Measurements from ENCODE around the gene DGKD.
"Not testable (repeated sequence)": the region's sequence is repeated elsewhere in the genome, so short reads cannot be mapped to it uniquely, and the experiment has no call there.

DGKD gene

DNA sequence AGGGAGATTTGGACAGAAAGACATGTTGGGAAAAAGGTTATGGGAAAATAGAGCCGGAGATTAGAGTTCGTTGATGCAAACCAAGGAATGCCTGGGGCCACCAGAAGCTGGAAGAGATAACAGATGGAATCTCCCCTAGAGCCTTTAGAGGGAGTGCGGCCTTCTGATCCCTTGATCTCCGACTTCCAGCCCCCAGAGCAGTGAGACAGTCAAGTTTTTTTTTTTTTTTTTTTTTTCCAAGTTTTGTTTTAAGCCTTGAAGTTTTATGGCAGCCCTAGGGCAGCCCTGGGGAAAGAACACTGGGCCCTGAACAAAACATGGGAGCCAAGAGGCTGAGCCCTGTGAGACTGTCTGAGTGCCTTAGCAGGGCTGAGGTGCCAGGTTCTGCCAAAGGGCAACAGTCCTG lies 6.5 kb downstream of the DGKD start:
- no peak for DNase-seq (ENCODE audit: low read depth, low spot score)

DNA sequence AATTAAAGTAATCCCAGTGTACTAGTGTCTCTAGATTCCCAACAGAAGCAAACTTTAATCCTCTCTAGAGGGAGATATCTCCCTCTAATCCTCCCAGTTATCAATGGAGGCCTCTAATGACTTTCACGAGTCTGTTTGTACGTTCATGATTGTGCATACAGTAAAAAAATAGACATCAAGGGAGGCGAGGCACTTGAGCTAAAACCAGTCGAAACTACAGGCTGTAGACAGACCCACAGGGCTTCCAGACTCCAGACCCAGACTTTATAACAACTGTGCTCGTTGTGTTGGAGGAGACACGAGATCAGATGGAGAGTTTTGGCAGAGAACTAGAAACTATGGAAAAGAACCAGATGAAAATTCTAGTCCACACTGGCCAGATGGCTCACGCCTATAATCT lies 7.0 kb downstream of the DGKD start:
- no peak for DNase-seq (ENCODE audit: low read depth, low spot score)

DNA sequence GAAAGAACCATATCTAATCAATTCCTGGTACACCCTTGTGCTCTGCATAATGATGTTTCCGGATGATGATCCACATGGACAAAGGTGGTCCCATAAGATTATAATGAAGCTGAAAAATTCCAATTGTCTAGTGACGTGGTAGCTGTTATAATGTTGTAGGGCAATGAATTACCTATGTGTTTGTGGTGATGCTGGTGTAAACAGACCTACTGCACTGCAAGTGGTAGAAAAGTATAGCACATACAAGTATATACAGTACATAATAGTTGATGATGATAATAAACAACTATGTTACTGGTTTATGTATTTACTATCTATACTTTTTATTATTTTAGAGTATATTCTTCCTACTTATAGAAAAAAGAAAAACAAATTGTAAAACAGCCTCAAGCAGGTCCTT lies 8.4 kb downstream of the DGKD start:
- DNase-seq (ENCODE audit: low read depth, low spot score) = no peak

DNA sequence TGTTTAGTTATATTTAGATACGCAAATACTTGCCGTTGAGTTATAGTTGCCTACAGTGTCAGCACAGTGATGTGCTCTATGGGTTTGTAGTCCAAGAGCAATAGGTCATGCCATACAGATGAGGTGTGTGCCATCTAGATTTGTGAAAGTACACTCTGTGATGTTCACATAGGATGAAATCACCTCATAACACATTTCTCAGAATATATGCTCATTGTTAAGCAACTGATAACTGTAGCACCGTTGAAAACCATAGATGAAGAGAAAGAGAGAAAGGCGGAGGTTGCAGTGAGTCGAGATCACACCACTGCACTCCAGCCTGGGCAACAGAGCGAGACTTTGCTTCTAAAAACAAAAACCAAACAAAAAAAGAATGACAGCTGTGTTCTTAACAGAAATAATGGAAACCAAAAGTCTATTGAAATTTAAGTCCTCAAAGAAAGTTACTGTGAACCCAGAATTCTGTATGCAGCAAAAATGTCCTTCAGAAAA lies 9.5 kb downstream of the DGKD start:
- no peak for DNase-seq (ENCODE audit: low read depth, low spot score)

DNA sequence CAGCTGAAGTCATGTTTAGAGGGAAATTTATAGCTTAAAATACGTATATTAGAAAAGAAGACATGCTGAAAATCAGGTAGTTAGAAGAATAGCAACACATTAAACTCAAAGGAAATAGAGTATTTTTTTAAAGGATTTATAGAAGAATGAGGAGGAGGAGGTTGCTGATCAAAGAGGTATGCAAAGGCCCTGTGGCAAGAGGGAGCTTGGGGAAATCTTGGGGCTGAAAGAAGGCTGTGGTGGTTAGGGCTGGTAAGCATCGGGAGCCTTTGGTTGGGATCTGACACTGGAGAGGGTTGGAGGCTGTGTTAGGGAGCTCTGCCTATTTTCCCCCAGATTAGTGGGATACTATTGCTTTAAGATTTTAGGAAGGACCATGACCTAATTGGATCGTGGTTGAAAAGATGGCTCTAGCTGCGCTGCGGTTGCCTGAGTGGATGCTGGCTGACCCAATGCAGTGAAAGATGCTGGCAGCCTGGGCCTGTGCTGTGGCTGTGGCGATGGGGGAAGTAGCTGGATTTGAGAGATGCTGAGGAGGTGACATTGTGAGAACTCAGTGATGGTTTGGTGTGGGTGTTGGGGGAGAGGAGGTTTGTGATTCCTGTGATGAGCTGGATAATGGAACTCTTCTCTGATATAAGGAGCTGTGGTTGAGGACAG lies 11.7 kb downstream of the DGKD start:
- no peak for DNase-seq (ENCODE audit: low read depth, low spot score)

DNA sequence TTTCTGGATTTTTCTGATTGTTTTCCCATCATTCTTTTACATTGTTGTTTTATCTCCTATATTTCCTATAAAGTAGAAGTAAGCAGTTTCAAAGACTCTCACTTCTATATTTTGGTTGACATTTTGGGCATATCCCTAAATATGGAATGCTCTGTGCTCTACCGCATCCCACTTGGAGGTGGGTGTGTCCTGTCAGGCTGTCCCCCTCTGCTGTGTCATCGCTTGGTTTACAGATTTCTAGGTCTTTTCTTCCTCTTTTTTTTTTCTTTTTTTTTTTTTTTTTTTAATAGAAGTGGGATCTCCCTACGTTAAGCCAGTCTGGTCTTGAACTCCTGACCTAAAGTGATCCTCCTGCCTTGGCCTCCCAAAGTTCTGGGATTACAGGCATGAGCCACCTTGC lies 13.3 kb downstream of the DGKD start:
- DNase-seq (ENCODE audit: low read depth, low spot score) = no peak

DNA sequence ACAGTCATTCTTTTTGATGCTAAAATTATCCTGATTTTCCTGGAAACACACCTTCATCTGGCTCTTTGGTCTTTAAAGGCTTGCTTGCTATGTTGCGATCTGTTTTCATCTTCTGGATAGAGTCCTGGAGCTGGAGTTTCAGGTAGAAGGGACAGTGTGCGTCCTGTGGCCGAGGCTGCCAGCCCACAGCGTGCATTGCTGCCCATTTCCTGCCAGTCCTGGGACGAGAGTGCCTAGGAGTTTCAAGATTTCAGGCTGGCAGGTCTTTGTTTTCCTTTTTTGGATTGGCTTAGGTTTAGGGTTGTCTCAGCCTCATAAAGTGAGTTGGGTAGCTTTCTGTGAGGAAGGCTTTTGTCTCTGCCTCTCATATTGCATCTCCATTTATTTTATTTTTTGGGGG lies 14.5 kb downstream of the DGKD start:
- DNase-seq (ENCODE audit: low read depth, low spot score) = no peak

DNA sequence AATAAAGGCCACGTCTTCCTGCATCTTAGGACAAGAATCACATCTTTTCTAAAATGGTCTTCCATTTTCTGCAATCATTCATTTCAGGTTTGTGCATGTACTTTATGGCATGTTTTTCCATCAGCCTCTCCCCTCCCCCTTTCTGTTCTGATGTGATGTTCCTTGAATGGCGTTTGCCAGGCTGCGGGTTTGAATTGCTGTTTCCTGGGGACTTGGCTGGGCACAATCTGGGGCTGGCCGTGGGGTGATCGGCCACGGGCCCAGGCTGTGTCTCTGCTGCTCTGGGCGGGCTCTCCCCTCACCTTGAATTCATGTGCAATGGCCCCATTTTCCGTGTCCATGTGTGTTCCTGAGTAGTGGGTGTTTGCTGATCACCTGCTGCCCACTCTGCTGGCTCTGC lies 15.2 kb downstream of the DGKD start:
- DNase-seq (ENCODE audit: low read depth, low spot score) = no peak

DNA sequence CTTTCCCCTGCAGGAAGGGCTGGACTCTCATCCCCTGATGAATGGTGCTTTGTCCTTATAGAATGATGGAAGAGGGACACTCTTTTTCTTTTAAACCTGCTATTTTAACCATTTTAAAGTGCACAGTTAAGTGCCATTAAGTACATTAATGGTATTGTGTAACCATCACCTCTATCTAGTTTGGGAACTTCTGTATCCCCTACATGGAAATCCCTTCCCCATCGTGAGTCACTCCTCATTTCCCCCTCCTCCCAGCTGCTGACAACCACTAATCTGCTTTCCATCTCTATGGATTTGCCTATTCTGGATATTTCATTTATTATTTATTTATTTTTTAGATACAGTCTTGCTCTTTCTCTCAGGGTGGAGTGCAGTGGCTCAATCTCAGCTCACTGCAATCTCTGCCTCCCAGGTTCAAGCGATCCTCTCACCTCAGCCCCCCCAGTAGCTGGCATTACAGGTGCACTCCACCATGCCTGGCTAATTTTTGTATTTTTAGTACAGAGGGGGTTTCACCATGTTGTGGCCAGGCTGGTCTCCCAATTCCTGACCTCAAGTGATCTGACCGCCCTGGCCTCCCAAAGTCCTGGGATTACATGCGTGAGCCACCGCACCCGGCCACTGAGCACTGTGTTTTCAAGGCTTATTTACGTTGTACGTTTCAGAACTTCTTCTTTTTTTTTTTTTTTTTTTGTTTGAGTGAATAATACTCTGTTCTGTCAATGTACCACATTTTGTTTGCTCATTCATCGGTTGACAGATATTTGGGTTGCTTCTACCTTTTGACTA lies 15.8 kb downstream of the DGKD start:
- no peak for DNase-seq (ENCODE audit: low read depth, low spot score)

DNA sequence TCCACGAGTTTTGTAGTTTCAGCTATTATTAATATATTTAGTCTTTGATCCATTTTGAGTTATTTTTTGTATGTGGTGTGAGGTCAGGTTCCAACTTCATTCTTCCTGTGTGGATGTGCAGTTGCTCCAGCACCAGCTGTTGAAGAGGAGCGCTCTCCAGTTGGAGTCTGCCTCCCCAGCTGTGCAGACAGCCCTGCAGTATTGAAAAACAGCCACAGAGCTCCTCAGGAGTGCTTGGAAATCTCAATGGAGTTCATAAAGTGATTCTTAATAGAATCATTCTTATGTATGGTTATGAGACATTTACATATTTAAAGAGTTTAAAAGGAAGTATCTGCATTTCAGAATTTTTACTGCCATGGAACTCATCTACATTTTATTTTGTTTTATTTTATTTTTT lies 17.3 kb downstream of the DGKD start:
- no peak for DNase-seq (ENCODE audit: low read depth, low spot score)

DNA sequence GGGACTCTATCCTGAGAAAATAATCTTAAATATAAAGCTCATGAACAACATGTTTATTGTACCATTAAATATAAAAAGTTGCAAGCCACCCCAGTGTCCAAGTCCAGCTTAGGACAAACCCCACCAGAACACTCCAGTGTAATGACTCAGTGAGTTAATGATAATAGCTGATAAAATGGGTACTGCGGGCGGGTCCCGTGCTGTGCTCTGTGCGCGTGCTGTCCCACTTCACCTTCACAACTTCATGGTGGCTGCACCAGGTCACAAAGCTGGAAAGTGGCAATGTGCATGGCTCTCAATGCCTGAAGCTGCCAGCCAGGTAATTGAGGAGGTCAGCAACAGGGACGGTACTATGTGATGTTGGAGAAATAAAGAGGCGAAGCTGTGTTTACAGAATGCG lies 18.6 kb downstream of the DGKD start:
- no peak for DNase-seq (ENCODE audit: low read depth, low spot score)

DNA sequence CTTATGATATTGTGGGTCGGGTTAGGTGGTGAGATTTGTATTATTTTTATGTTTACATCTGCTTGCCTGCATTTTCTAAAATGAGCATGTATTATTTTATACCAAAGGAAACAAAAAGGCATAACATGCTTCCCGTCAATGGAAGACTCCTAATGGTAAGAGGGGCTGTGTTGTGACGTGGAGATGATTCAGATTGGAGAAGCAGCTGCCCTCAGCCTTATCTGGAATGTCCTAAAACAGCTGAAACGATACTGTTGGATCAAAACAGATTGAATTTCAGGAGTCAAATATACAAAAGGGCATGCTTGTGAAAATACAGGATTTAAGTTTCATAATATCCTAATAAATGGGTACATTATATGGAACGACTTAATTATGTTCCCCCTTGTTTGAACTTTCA lies 19.0 kb downstream of the DGKD start:
- DNase-seq (ENCODE audit: low read depth, low spot score) = no peak

DNA sequence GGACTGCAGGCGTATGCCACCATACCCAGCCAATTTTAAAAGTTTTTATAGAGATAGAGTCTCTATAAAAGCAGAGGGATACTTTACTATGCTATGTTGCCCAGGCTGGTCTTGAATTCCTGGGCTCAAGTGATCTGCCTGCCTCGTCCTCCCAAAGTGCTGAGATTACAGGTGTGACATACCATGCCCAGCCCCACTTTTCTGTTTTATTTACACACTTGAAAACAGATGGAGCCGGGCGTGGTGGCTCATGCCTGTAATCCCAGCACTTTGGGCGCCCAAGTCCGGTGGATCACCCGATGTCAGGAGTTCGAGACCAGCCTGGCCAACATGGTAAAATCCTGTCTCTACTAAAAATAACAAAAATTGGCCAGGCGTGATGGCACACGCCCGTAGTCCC lies 20.5 kb downstream of the DGKD start:
- DNase-seq (ENCODE audit: low read depth, low spot score) = not testable (repeated sequence)

DNA sequence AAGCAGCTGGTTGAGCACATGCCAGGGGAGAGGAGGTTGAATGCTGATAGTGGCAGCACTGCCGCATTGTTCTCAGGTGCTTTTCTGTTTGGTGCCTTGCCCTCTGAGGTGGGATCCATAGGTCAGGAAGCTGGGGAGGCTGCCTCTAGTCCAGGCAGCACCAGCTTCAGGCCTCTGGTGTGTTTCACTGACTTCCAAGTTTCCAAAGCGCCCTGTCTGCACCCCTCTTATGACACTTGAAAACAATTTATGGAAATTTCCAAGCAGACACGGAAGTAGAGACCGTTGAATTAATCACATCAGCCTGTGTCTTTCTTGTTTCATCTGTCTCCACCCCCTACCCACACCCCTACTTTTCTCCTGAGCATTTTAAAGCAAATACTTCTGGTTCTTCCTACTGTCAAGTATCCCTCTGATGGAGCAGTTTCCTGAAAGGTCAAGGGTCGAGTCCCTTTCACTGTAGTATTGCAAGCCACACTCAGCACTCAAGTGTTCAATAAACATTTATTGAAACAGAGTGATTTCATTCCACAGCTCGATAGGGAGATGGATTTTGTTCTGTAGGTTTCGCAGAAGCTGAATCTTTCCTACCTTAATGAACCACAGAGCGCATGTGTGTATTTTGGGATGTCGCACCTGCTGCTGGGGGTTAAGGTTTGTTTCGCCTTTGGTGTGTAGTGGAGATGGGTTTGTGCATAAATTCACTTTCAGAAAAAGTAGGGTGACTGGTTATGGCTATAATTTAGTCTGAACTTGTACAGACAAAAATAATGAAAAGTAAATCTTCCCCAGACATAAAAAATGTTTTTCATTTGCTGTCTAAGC lies 21.4 kb downstream of the DGKD start:
- DNase-seq (ENCODE audit: low read depth, low spot score) = no peak

DNA sequence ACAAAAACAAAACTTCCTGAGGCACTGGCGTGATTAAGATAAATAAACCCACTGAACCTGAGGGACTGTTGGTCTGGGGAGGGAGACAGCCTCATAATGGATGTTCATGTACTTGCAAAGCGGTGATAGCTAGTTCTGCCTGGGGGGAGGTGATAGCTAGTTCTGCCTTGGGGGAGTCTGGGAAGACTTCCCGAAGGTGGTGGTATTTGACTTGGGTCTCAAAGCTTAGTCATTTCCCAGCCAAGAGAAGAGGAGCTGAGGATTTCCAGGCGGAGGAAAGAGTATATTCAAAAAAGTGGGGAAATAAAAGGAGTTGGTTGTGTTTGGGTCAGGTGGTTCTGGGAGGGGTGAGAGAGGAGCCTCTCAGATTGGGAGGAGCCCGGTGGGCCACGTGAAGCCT lies 24.7 kb downstream of the DGKD start:
- no peak for DNase-seq (ENCODE audit: low read depth, low spot score)

DNA sequence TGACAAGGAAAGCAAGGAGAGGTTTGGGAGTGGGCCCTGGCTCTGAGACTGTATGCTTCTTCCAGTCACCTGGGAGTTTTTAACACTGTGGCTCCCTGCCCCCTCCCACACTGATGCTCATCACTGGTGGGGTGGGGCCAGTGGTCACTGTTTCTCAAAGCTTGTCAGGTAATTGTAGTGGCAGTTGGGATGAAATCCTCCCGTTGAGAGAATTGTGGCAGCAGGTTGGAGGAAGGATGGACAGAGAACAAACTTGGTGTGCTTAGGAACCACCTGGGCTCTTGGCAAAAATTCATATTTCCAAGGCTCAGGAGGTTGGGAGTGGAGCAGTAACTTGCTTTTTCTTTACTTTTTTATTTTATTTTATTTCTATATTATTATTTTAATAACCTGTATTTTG lies 25.1 kb downstream of the DGKD start:
- no peak for DNase-seq (ENCODE audit: low read depth, low spot score)

DNA sequence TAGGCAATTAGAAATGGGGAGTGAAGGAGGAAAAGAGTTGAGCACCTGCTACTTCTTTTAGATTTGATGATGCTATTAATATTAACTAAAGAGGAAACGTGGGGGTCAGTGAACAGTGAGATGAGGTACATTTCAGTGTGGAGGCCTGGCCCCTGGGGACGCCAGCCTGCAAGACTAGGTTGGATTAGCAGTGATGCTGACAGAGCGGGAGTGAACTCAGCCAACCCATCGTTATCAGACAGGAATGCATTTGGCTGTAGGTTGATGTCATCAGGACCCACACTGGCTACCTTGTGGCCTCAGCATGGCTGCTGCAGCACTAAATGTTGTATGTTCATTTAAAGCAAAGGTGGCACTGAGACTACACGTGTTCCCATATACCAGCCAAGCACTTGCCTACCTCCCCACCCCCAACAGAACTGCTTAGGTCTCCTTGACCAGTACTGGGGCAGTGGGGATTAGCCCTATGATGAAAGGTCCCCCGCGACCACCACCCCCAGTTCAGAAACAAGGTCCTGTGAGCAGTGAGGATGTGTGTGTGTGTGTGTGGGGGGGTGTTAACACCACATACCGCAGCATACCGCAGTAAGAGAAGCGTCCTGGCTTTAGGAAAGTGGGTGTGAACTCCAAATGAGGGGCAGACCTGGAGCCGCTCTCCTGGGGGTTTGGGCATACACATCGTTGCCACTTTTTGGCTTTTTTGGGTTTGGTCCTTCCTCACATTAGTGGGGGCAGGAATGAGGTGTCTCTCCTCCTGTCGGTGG lies 26.0 kb downstream of the DGKD start:
- no peak for DNase-seq (ENCODE audit: low read depth, low spot score)

DNA sequence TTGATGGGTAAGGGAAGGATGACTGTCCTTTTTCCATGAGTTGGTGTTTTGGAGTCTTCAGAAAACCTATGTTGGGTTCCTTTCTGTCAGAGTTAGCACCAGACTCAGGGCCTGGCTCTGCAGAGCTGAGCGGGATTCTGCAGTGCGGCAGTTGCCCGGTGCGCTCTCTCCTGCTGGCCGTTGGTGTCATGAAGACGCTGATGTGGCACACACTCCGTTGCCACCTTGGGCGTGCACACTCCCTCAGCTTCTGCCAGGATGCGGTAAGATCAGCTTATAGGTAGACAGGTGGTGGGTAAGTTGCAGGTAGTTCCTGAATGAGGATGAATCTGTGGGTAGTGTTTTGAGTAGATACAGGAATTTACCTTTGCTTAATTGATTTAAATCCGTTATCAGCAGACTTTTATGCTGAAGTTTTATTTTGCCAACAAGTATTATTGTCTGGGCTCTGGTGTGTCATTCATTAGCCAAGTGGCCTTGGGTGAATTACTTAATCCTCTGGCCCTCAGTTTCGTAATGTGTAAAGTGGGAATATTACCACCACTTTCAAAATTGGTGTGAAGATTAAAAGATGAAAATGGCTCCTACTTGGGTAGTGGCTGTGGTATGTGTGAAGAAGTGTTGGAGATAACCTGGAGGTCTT lies 26.8 kb downstream of the DGKD start:
- DNase-seq (ENCODE audit: low read depth, low spot score) = no peak

DNA sequence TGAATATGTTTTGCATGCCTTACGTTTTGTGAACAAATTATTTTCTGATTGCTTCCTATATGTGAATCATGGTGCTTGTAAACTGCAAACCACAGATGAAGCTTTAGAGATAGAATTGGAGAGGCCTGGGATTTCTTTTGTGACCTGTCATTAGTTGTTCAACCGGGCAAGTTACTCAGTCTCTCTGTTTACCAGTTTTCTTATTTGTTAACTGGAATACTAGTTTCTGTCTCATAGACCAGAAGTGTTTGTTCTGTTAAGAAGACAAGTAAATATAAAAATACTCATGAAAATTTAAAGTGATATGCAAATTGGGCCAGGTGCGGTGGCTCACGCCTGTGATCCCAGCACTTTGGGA lies 27.3 kb downstream of the DGKD start:
- no peak for DNase-seq (ENCODE audit: low read depth, low spot score)

DNA sequence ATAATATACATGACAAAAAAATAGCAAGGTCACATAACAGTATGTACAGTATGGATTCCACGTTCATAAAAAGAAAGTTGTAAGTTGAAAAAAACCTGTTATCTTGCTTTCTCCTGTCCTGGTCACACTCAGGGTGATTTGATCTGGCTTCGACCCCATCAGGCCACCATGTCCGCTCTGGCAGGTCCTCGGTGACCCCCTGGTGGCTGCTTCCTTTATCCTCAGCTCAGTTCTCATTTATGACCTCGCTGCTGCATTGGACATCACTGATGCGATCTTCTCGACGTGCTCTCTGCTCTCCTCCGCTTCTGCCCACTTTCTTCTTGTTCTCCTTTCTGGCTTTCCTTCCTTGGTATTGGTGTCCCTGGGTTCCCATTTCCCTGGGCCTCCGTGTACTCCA lies 29.7 kb downstream of the DGKD start:
- DNase-seq (ENCODE audit: low read depth, low spot score) = no peak

DNA sequence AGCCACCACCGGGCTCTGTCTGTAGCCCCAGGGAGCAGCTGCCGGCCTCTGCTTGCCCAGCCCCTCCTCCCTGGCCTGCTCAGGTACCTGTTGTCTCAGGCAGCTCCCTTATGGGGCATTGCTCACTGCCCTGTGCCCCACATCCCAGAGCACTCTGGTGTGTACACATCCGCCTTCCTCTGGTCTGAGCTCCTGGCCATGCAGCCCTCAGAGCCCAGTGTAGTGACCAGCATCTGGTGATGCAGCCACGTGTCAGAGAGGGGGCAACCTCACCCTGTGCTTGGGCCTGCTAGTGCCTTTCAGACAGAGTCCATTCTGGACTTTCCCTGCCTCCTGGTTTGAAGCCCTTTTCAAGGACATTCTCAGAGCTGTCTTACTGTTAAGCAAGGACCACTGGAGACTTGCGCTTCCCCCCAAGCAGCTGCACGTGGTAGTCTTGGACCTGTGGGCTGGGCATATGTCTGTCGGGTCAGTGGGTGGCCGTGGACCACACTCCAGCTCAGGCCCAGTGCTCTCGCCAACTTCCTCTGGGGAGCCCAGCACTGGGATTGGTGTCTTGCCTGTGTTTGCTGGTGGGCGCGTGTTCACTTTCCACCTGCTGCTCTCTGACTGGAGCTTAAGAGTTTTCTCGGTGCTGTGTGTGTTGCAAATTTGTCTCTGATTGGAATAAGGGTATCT lies 30.7 kb downstream of the DGKD start:
- no peak for DNase-seq (ENCODE audit: low read depth, low spot score)
